Subcutaneous abdominal adipose tissue (tissue), 5 donors: Measurements from ENCODE around the gene OSGIN1.
"Not testable (repeated sequence)": the region's sequence is repeated elsewhere in the genome, so short reads cannot be mapped to it uniquely, and the experiment has no call there.

ENCODE experiments used
- H3K27ac ChIP-seq: one replicate; pipeline ENCODE4 v1.7.0; 2013; ENCODE audit warnings: low read depth, mild to moderate bottlenecking, inconsistent platforms, low read length, moderate library complexity
- H3K27me3 ChIP-seq, 5 donors: one replicate each; pipeline ENCODE4 v1.7.0; 2013; ENCODE audit warnings: low read length in 5 of 5, inconsistent platforms in 1 of 5; ENCODE audit not compliant: control insufficient read depth in 5 of 5, insufficient read depth in 4 of 5
- H3K36me3 ChIP-seq, 5 donors: one replicate each; pipeline ENCODE4 v1.7.0; 2013; ENCODE audit warnings: low read length in 5 of 5; ENCODE audit not compliant: control insufficient read depth in 5 of 5, insufficient read depth in 5 of 5
- H3K4me1 ChIP-seq, 5 donors: one replicate each; pipeline ENCODE4 v1.7.0; 2013; ENCODE audit warnings: low read length in 5 of 5, mild to moderate bottlenecking in 3 of 5, moderate library complexity in 1 of 5; ENCODE audit not compliant: control insufficient read depth in 5 of 5, insufficient read depth in 5 of 5
- H3K4me3 ChIP-seq, 5 donors: one replicate each; pipeline ENCODE4 v1.7.0; 2013; ENCODE audit warnings: low read length in 5 of 5, low read depth in 1 of 5
- H3K9ac ChIP-seq, 5 donors: one replicate each; pipeline ENCODE4 v1.7.0; 2013; ENCODE audit warnings: low read length in 5 of 5, mild to moderate bottlenecking in 4 of 5, moderate library complexity in 3 of 5
- H3K9me3 ChIP-seq, 5 donors: one replicate each; pipeline ENCODE4 v1.7.0; 2013; ENCODE audit warnings: low read length in 5 of 5; ENCODE audit not compliant: control insufficient read depth in 5 of 5
- donor health status: healthy.
- donor health status: healthy.
- donor health status: healthy.
- donor health status: healthy.
- donor health status: healthy.

The OSGIN1 gene

GRCh38 chr16:83940630-83941378, 12.2 kb upstream of the OSGIN1 start:
- H3K27me3 ChIP-seq, result peaks cover 0 to 2% (median 0%) of the 10 kb centered on the region in 5 donors
- H3K4me3 ChIP-seq, result no peak overlapping the region
- H3K36me3 ChIP-seq, result peaks cover 0 to 2% (median 0%) of the 10 kb centered on the region in 5 donors
- no peak overlapping the region for H3K9ac ChIP-seq
- H3K9me3 ChIP-seq, result no peaks in the 10 kb centered on the region
- H3K4me1 ChIP-seq, result peaks cover 0 to 8% (median 0%) of the 10 kb centered on the region in 5 donors
- no peak overlapping the region for H3K27ac ChIP-seq

DNA sequence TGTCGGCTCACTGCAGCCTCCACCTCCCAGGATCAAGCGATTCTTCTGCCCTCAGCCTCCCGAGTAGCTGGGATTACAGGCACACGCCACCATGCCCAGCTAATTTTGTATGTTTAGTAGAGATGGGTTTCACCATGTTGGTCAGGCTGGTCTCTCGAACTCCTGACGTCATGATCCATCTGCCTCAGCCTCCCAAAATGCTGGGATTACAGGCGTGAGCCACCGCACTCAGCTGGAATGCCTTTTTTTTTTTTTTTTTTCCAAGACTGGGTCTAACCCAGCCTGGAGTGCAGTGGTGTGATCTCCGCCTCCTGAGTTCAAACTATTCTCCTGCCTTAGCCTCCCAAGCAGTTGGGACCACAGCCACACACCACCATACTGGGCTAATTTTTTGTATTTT, 11.5 kb upstream of the OSGIN1 start:
- not testable (repeated sequence) for H3K4me3 ChIP-seq, H3K9ac ChIP-seq, H3K9me3 ChIP-seq, H3K27me3 ChIP-seq, H3K27ac ChIP-seq, H3K4me1 ChIP-seq, H3K36me3 ChIP-seq

GRCh38 chr16:83942074-83942473, 11.0 kb upstream of the OSGIN1 start:
- no peak overlapping the region for H3K4me3 ChIP-seq
- H3K9me3 ChIP-seq, result no peaks in the 10 kb centered on the region
- peaks cover 0 to 2% (median 0%) of the 10 kb centered on the region in 5 donors for H3K36me3 ChIP-seq
- no peak overlapping the region for H3K9ac ChIP-seq
- no peak overlapping the region for H3K27ac ChIP-seq
- H3K4me1 ChIP-seq, result peaks cover 0 to 8% (median 0%) of the 10 kb centered on the region in 5 donors
- H3K27me3 ChIP-seq, result no peaks in the 10 kb centered on the region

DNA sequence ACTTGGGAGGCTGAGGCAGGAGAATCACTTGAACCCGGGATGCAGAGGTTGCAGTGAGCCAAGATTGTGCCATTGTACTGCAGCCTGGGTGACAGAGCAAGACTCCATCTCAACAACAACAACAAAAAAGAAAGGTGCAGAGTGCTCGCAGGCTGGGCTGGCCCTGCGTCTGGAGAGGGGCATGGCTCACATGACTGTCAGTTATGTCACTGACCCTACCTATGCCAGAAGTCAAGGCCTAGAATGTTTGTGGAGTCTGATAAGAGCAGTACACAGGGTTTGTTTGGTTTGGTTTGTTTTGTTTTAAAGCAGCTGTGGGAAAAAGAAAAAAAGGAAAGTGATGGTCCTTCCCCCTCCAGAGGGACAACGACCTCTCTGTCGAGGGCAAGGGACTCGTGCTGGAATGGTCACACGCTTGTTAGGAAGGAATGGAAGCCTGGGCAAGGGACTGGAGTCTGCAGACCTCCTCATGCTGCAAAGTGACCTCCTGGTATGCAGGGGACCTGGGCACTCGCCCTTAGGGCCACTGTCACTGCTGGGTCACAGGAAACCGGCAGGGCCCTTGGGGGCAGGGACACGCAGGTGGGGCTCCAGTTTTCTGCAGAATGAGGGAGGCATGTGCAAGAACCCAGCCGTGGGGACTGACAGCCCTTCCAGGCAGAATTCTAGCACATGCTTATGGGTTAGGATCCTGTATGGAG, 10.1 kb upstream of the OSGIN1 start:
- Histone ChIP-seq H3K9me3 (no peaks in the 10 kb centered on the region), H3K4me1 (peaks cover 0 to 8% (median 0%) of the 10 kb centered on the region in 5 donors), H3K27ac (no peak overlapping the region), H3K27me3 (no peaks in the 10 kb centered on the region), H3K36me3 (no peaks in the 10 kb centered on the region), H3K4me3 (no peak overlapping the region), H3K9ac (no peak overlapping the region)

DNA sequence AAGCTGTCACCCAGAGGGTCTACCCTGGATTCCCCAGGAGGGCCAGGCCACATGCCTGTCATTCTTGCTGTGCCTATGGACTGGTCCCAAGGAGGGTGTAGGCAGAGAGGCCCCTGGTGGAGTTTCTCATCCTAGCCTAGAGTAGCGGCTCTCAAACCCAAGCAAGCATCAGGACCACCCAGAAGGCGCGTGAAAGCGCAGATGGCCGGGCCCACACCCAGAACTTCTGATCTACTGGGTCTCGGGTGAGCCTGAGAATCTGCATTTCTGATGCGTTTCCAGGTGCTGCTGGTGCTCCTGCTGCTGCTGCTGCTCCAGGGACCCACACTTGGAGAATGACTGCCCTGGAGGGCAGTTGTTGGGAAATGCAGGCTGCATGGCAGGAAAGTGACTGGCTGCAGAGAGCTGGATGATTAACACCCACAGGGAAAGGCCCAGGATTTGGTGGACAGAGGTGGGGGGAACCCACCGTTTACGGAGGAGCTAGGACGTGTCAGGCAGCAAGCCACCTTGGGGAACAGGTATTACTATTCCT, 9.5 kb upstream of the OSGIN1 start:
- Histone ChIP-seq H3K4me3 (no peak overlapping the region), H3K36me3 (no peaks in the 10 kb centered on the region), H3K27me3 (no peaks in the 10 kb centered on the region), H3K4me1 (peaks cover 0 to 8% (median 0%) of the 10 kb centered on the region in 5 donors), H3K27ac (no peak overlapping the region), H3K9ac (no peak overlapping the region), H3K9me3 (no peaks in the 10 kb centered on the region)

DNA sequence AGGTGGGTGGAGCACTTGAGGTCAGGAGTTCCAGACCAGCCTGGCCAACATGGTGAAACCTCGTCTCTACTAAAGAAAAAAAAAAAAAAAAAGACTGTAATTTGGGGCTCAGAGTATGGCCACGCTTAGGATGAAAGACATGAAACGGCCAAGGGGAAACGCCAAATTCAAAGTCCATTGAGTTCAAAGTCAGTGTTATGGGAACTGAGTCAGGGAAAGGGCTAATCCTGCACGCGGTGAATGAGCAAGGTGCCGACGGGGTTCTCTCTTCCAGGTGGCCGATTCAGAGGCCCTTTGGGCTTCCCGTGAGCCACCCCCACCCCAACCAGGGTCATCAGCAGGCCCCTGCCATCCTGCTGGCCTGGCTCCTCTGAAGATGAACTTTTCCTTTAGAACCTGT, 7.5 kb upstream of the OSGIN1 start:
- Histone ChIP-seq H3K27me3 (no peaks in the 10 kb centered on the region), H3K4me1 (no peaks in the 10 kb centered on the region), H3K27ac (no peak overlapping the region)

GRCh38 chr16:83946154-83946780, 6.8 kb upstream of the OSGIN1 start:
- H3K27me3 ChIP-seq, result no peaks in the 10 kb centered on the region
- H3K4me1 ChIP-seq, result no peaks in the 10 kb centered on the region
- no peak overlapping the region for H3K9ac ChIP-seq
- H3K36me3 ChIP-seq, result peaks cover 0 to 4% (median 2%) of the 10 kb centered on the region in 5 donors
- H3K9me3 ChIP-seq, result peaks cover 0 to 4% (median 2%) of the 10 kb centered on the region in 5 donors
- no peak overlapping the region for H3K4me3 ChIP-seq
- H3K27ac ChIP-seq, result no peak overlapping the region

More for the DNA sequence above, 7.5 kb upstream of the OSGIN1 start:
- Histone ChIP-seq H3K9ac (no peak overlapping the region), H3K9me3 (peaks cover 0 to 3% (median 2%) of the 10 kb centered on the region in 5 donors), H3K36me3 (peaks cover 0 to 4% (median 2%) of the 10 kb centered on the region in 5 donors), H3K4me3 (no peak overlapping the region)

DNA sequence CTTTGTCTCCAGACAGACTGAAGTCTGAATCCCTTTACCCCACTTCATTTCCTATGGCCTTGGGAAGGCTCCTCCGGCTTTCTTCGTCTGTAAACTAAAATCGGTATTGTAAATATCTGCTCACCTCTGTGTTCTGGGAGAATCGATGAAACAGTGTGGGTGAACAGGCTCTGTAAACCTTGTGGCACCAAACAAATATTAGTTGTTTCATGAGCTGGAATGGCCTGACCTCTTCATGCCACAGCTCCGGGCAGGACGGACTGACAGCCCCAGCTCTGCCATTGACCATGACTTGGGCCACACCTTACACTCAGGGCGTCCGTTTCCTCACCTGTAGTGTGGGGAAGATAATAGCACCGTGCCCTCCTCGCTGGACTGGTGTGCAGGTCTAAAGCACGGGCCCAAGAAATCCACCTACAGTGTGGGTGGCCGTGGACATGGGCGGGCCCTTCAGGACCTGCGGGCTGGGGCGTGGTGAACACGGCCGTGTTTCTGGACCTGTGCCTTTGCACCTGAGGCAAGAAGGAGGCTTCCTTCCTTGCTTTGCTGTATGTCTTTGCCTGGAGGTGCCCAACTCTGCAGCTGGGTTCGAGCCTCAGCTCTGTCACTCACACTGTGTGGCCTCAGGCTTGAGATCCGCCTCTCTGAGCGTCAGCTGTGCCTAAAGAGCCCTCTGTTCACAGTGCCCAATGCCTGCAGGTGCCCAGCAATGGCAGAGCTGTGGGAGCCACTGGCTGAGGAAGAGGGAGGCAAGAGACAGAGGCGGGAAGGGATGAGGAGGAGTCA, 6.1 kb upstream of the OSGIN1 start:
- Histone ChIP-seq H3K9ac (no peak overlapping the region), H3K27me3 (no peaks in the 10 kb centered on the region), H3K27ac (no peak overlapping the region), H3K9me3 (peaks cover 0 to 4% (median 2%) of the 10 kb centered on the region in 5 donors), H3K4me3 (no peak overlapping the region), H3K4me1 (no peaks in the 10 kb centered on the region), H3K36me3 (peaks cover 0 to 4% (median 2%) of the 10 kb centered on the region in 5 donors)

- H3K27ac ChIP-seq, result no peak overlapping the region
- H3K4me3 ChIP-seq, result no peak overlapping the region
- peaks cover 2 to 5% (median 4%) of the 10 kb centered on the region in 5 donors for H3K4me1 ChIP-seq
- no peaks in the 10 kb centered on the region for H3K27me3 ChIP-seq
- H3K36me3 ChIP-seq, result peaks cover 0 to 4% (median 2%) of the 10 kb centered on the region in 5 donors
- H3K9me3 ChIP-seq, result peaks cover 0 to 4% (median 2%) of the 10 kb centered on the region in 5 donors
- no peak overlapping the region for H3K9ac ChIP-seq
Observed at GRCh38 chr16:83947642-83948234, 5.3 kb upstream of the OSGIN1 start.
